Measurements from ENCODE around the gene ENTHD1. TPM values are rescaled to one million over a fixed set of nuclear protein-coding genes. Genes with fewer than 3 reads are reported as not detected.

Gene ENTHD1
- total and polyA plus RNA-seq, 2 of the 8 experiments (the other 6 are each of a cell fraction or from before 2014, with no cell fraction given) = not detected

DNA sequence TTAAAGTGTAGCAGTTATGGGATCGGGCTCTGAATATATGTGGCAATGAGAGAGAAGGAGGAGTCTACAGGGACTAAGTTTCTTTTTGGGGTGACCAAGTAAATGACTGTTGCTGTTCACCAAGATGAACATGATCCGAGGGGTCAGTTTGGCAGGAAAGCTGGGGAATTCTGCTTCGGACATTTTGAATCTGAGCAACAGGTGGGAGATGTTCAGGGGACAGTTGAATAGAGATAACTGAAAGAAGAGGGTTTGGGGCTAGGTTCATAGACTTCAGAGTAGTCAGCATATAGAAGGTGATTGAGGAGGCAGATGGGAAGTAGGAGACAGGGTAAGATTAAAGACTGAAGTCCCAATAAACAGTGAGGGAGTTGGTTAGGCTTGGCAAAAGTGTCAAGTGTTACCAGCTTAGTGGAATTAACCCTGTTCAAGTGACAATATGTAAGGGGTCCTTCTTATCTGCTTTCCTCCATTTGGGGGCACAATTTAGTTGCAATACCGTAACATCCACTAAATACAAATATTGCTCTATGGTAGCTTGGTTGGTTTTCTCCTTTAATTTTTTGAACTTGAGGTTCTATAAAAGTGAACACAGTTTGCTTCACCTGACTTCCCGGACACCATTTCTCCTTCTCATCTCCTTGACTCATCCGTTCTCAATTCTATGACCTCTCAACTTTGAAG lies 2.9 kb upstream of the ENTHD1 start:
- Histone ChIP-seq H3K4me3 (ENCODE audit: extremely low read depth in 1 of 4, insufficient read depth in 2 of 4, low read depth in 3 of 4, low read length in 4 of 4) (no peak overlapping the region), H2BK120ac (replicated peaks; ENCODE audit: low read depth, low read length) (no peak overlapping the region), H3K18ac (ENCODE audit: extremely low read depth, low read length) (no peak overlapping the region), H4K5ac (ENCODE audit: insufficient read length, low read depth, low read length) (no peak overlapping the region), H3K14ac (ENCODE audit: insufficient read length) (no peak overlapping the region), H4K91ac (replicated peaks; ENCODE audit: insufficient read length, low read length) (no peak overlapping the region), H3K56ac (replicated peaks; ENCODE audit: insufficient read length, low read depth, low read length) (no peak overlapping the region), H3K9ac (replicated peaks in 1 of 4; ENCODE audit: extremely low read depth in 1 of 4, low read depth in 3 of 4, low read length in 3 of 4) (no peak overlapping the region), H2AK5ac (ENCODE audit: low read depth, low read length) (no peak overlapping the region), H3K9me3 (ENCODE audit: insufficient read depth in 2 of 2, low read depth in 1 of 2, low read length in 1 of 2) (no peaks in the 10 kb centered on the region), H2BK15ac (ENCODE audit: low read length) (no peak overlapping the region), H2BK20ac (ENCODE audit: low read length) (no peak overlapping the region), H2AFZ (ENCODE audit: low read length) (no peak overlapping the region), H3K23me2 (ENCODE audit: low read depth, low read length) (no peaks in the 10 kb centered on the region), H3K4me2 (ENCODE audit: insufficient read depth in 1 of 2, low read depth in 2 of 2, low read length in 2 of 2) (no peak overlapping the region), H3K23ac (ENCODE audit: insufficient read length) (no peak overlapping the region), H3K4ac (replicated peaks; ENCODE audit: insufficient read length, low read depth, low read length) (no peak overlapping the region), H3K79me1 (ENCODE audit: low read depth, low read length) (no peaks in the 10 kb centered on the region), H3K36me3 (ENCODE audit: control insufficient read depth in 2 of 4, insufficient read depth in 4 of 4, low read length in 3 of 4) (no peaks in the 10 kb centered on the region), H4K20me1 (replicated peaks in 1 of 2; ENCODE audit: control insufficient read depth in 1 of 2, insufficient read depth in 2 of 2, low read length in 2 of 2) (no peaks in the 10 kb centered on the region), H3K4me1 (replicated peaks in 1 of 4; ENCODE audit: control insufficient read depth in 3 of 4, insufficient read depth in 4 of 4, low read length in 3 of 4) (peaks cover 0 to 5% (median 0%) of the 10 kb centered on the region in 4 experiments; a peak in 1 of 7 replicates), H3K27ac (ENCODE audit: low read depth, low read length) (no peak overlapping the region), H2BK12ac (ENCODE audit: low read depth, low read length) (no peak overlapping the region), H2BK5ac (ENCODE audit: low read depth, low read length) (no peak overlapping the region), H3K27me3 (replicated peaks in 1 of 4; ENCODE audit: control insufficient read depth in 3 of 4, extremely low read depth in 1 of 4, insufficient read depth in 3 of 4, low read length in 3 of 4) (no peaks in the 10 kb centered on the region), H3K79me2 (ENCODE audit: control insufficient read depth in 1 of 2, insufficient read depth in 2 of 2, low read length in 2 of 2) (no peaks in the 10 kb centered on the region), H4K8ac (ENCODE audit: extremely low read depth, insufficient read depth, low read length) (no peak overlapping the region)
- 84% methylated on average over 6 of the region's 6 CpGs; no CpG with 5 or more reads in 1 of the 2 experiments for WGBS, 2 experiments (ENCODE audit: extremely low coverage in 1 of 2, insufficient coverage in 1 of 2, insufficient read length in 1 of 2, insufficient replicate concordance in 2 of 2, low coverage in 1 of 2, low lambda C conversion rate in 2 of 2, missing lambda C conversion rate in 1 of 2)
- POLR2A ChIA-PET (ENCODE audit: partially characterized antibody) = no interaction called here
- FAIRE-seq = no peak
- TF ChIP-seq RFX5 (IDR thresholded peaks at IDR 0.05; ENCODE audit: borderline replicate concordance, low read depth, low read length) (no peak), RAD21 (IDR thresholded peaks at IDR 0.05 in 1 of 2, conservative IDR thresholded peaks at IDR 0.05 in 1 of 2; ENCODE audit: low read depth in 2 of 2, low read length in 2 of 2) (0 out of 4 replicates have a peak, but pooled peaks of 1 of the 2 experiments have one; percentile 3)
- CTCF ChIA-PET (ENCODE audit: partially characterized antibody) = interaction anchor here (0.6 to 1.5 kb wide), 4 partner anchors 16 to 129 kb away, joined by 3 to 4 read pairs (median 3); no protein-coding TSS in a partner anchor
- DNase-seq (ENCODE audit: low read depth in 1 of 2, low spot score in 2 of 2) = no peak

Data from H1 (cell line).